GM03348 (cell line): Measurements from ENCODE around the gene ZBTB45.
"Not testable (repeated sequence)": the region's sequence is repeated elsewhere in the genome, so short reads cannot be mapped to it uniquely, and the experiment has no call there.

ENCODE experiments used
- DNase-seq: peaks from one replicate; pipeline ENCODE4 v3.0.0; 2012; ENCODE audit warnings: low spot score

ZBTB45 gene

DNA sequence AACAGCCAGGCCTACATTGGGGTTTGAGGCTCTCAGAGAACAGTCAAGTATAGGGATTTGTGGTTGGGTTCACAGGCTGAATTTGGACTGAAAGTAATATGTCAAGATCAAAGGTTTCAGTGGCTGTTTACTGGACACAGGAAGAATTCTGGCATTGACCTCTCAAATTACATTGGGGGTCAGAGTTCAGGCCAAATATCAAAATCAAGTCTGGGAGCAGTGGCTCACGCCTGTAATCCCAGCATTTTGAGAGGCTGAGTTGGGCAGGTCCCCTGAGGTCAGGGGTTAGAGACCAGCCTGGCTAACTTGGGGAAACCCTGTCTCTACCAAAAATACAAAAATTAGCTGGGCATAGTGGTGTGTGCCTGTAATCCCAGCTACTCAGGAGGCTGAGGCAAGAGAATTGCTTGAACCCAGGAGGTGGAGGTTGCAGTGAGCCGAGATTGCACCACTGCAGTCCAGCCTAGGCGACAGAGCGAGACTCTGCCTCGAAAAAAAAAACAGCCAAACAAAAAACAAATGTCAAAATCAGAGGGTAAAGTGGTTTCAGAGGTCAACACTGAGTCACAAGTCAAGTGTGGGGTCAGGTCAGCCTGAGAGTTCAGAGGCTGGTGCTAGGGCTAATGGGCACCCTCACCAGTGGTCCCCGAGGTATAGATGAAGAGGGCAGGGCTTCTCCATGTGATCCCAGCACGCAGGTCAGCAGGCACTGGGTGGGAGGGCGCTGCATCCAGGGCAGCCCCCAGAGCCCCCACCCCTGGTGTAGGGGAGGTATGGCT, 9.3 kb downstream of the ZBTB45 start:
- DNase-seq: no peak

DNA sequence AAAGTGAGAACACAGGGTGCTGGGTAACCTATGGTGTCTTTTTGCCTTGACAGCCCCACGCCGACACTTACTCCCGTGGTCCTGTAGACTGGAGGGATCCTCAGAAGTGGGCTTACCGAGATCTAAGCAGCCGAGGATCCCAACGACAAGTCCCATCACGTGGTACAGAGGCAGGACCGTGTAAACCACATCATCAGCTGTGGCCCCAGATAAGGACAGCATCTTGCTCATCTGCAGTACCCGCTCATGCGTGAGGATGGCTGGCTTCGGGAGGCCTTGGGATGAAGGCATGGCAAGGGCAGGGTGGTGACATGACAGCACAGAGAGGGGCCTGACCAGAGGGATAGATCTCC, 9.9 kb downstream of the ZBTB45 start:
- DNase-seq: no peak

DNA sequence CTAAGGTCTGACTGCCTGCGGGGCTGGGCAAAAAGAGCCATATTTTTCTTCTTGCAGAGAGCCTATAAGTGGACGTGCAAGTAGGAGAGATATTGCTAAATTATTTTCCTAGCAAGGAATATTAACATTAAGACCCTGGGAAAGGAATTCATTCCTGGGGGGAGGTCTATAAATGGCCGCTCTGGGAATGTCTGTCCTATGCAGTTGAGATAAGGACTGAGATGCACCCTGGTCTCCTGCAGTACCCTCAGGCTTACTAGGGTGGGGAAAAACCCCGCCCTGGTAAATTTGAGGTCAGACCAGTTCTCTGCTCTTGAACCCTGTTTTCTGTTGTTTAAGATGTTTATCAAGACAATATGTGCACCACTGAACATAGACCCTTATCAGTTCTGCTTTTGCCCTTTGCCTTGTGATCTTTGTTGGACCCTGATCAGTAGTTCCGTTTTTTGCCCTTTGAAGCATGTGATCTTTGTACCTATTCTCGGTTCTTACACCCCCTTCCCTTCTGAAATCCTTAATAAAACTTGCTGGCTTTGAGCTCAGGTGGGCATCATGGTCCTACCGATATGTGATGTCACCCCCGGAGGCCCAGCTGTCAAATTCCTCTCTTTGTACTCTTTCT, 11.9 kb downstream of the ZBTB45 start:
- not testable (repeated sequence) for DNase-seq

DNA sequence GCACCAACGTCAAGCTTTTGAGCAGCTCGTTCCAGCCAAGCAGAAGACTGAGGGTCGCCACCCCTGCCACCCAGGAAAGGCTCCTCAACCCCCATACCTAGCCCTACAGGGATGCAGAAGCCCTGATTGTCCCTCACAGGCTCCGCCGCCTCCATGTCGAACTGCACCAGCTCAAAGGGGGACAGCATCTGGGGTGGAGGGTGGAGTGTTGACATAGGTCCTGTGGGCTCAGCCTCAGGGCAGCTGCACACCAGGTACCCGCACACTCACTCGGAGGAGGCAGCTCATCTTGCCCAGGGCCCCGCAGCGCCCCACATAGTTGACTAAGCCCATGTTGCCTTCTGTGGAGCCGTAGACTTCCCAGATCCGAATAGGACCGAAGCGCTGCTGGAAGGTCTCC, 19.4 kb downstream of the ZBTB45 start:
- no peak for DNase-seq

DNA sequence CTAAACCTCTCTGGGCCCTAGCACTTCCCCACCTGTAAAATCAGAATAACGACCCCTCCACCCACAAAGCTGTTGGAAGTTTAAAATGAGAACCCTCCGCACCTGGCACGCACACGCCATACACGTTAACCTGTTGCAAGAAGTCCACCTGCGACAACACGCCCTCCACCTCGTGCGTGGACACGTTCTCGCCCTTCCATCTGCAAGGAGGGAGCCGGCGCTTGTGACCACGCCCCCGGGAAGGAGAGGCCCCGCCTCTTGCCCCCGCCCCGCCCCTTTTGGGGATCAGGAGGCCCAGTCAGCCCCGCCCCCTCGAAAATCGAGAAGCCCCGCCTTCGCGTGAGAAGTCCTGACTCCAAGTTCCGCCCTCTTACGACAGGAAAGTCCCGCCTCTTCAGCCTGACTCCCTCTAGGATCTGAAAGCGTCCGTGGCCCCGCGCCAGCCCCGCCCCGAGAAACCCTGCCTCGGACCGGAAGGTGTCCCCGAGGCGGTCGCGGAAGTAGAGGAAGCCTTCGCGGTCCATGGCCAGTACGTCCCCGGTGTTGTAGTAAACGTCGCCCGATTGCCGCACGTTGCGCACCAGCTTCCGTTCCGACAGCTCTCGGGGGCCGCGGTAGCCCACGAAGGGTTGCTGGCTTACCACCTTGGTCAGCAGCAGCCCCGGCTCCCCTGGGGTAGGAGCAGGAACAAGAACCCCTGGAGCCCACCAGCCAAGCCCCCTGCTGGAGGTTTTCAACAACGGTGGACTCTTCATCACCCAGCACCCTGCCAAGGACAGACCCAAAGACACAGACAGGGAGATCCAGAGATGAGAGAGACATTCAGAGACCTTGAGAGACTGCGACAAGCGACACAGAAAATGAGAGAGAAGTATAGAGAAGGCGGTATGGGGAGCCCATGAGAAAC, 20.3 kb downstream of the ZBTB45 start:
- peak; percentile 99 for DNase-seq

DNA sequence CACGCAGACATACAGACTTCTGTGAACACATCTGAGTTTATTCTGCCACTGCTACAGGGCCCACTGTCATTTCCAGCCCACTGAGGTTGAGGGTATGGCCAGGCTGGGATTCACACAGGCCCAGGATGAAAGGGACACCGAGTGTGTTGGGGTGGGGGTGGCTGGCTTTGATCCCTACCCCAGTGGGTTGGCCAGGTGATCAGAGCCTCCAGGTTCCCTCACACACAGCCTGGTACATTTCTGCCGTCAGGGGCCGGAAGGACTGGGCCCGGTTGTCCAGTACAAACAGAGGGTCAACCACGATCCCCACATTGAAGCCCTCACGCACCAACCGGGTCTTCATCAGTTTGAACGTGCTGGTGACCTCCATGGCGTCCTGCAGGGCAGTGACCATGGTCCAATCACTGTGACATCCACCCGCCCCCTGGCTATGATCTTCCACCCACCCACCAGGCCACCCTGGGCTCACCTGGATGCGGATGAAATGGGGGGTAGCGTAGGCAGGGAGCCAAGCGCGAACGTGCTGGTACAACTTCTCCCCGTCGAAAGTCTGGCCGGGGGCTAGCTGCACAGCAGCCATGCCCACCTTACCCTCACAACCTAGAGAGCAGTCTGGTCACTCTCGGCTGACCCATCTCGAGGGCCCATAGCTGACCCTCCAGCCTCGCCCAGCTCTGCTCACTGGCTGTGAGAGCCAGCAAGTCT, 21.1 kb downstream of the ZBTB45 start:
- DNase-seq: no peak

DNA sequence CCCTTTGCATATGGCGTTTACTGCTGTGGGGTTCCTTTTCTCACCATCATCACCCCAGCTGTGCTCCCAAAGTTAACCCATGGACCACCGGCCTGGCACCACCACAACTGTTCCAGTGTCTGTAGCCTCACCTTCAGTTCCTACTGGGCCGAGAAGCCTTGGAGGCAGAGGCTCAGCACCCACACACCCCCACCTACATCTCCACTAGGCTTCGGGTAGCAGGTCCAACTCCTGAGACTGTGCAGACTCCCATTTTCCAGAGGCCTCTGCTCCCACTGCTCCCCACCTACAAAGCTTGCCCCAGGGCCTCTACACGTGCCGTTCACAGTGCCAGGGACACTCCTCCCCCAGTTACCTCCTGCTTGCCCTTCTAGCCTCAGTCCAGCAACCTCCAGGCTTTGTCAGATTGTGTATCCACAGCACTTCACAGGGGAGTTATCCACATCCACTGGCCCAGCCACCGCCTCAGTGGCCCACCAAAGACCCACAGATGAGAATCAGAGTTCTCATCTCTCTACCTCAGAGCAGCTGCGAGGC, 21.9 kb downstream of the ZBTB45 start:
- DNase-seq: no peak

DNA sequence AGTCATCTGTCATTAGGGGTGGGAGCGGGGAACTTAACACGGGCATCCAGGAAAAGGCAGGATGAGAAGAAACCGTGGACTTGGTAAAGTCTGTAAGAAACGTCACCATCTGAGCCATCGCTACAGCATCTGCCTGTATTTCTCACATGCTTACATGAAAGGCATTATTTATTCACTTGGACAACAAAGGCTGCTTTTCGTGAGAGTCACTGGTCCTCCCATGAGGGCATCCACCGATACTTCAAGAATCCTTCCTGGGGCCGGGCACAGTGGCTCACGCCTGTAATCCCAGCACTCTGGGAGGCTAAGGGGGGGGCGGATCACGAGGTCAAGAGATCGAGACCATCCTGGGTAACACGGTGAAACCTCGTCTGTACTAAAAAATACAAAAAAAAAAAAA, 27.3 kb downstream of the ZBTB45 start:
- no peak for DNase-seq

DNA sequence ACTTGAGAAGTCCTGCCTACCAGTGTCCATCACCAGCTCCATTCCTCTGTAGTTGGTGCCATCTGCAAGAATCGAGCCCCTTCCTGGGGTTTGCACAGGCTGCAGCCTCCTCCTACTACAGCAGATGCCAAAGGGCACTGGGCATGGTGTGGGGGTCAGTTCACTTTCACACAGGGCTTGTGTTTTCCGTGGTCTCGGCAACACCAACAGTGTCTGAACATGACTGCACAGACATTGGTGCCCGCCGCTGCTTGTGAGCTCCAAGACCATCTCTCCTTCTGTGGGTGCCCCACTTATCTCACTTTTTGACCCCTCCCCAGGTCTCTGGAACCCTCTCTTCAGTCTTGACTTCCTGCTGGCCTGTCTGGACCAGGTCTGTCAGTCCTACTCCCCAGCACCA, 28.2 kb downstream of the ZBTB45 start:
- no peak for DNase-seq

DNA sequence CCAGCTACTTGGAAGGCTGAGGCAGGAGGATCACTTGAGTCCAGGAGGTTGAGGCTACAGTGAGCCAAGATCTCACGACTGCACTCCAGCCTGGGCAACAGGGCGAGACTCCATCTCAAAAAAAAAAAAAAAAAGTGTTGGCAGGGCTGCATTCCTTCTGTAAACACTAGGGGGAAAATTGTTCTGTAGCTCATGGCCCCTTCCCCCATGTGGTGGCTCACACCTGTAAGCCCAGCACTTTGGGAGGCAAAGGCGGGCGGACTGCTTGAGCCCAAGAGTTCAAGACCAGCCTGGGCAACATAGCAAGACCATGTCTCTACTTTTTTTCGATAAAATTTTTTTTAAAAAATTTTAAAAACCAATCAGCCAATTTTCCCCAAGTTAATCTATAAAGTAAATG, 35.3 kb downstream of the ZBTB45 start:
- DNase-seq: not testable (repeated sequence)

DNA sequence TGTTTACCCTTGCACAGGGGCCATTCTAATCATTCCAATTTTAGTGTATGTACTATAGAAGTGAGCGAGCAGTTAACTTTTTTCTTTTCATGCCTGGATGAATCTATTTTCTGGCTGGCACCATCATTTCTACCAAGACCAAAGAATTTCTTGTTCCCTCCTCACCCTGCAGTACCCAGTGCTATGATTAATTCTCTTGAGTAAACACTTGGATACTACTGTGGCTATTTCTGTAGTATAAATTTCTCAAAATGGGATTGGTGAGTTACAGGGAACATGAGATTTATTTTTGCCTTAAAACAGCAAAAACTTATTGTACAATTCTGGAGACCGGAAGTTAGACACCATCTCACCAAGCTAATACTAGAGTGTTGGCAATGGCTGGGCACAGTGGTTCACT, 35.8 kb downstream of the ZBTB45 start:
- no peak for DNase-seq

DNA sequence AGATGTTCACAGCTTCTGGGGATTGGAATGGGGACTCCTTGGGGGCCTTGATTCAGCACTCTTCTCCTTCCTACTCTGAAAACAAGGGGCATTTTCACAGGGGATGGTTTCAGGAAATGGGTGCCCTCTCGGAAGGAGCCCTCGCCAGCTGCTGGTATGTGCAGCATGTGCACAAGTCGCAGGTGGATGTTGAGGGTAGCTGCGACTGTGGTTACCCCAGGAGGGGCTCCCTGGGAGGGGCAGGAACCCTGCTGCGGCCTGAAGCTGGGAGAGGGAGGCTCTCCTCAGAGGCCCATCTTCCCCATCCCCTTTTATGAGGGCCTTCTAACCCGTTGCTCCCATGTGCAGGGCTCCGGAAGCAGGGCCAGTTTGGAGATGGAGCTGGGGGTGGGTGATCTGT, 37.2 kb downstream of the ZBTB45 start:
- no peak for DNase-seq

DNA sequence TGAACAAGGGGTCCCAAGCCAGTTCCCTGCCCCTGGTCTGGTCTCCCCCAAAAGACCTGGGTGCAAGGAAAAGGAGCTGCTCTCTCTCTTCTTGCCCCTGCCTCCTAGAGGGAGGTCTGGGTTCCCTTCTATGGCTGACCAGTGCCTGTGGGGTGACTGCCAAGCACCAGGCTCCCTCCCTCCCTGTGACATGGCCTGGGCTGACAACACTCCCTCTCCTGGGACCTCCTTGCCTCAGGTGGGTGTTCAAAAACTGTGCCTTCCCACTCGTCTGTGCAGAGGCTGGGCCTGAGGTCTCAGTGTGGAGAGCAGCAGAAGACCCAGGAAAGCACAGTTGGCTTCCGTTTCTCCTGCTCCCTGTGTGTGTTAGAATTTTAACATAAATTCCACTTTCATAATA, 38.8 kb downstream of the ZBTB45 start:
- DNase-seq: no peak

DNA sequence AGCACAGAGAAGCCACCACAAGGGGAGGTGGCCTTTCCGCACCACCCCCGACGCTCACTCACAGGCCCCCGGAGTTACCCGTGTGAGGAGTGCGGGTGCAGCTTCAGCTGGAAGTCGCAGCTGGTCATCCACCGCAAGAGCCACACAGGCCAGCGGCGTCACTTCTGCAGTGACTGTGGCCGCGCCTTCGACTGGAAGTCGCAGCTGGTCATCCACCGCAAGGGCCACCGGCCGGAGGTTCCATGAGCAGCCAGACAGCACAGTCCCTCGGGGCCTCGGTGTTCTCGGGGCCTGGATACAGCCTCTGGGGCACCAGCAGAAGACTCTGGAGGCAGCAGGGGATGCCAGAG, 39.2 kb downstream of the ZBTB45 start:
- DNase-seq: no peak

DNA sequence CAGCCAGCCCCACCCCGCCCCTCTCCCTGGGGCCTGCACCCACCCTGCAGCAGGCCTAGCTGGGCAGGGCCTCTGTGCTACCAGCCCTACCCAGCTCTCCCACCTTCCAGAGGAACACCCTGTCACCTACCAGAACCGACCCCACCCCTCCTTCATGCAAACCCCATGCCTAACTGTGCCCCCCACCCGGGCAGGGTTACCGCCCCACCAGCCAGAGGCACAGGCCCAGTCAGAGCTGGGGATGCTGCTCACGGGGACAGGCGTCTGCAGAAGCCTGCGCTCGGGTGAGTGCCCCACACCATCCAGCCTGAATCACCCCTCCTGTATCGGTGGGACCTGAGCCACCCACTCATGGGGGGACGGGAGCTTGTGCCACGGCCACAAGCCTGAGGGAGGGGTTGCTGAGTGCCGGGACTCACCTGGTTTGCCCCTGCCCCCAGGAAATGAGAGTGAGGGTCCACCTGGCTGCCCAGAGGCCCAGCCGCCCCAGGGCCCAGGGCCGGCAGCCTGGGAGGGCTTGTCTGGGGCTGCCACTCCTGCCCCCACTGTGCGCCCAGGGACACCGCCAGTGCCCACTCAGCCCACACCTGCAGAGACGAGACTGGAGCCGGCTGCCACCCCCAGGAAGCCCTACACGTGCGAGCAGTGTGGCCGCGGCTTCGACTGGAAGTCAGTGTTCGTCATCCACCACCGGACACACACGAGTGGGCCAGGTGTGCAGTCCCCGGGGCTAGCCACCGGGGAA, 39.7 kb downstream of the ZBTB45 start:
- no peak for DNase-seq

DNA sequence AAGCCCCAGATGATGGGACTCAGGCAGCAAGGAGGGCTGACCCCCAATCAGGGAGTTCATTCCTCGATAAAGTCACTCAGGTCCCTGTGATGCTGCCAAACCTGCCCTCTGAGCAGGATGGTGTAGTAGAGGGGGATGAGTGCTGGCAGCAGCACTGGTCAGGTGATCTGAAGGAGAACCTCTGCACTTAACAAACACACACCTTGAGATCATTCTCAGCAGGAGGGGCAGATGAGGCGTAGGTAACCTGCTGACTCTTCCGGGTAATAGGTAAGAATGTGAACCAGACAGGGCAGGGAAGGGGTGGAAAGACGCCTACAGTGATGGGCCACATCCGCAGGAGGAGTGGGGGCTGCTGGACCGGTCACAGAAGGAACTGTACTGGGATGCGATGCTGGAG, 40.3 kb downstream of the ZBTB45 start:
- no peak for DNase-seq

DNA sequence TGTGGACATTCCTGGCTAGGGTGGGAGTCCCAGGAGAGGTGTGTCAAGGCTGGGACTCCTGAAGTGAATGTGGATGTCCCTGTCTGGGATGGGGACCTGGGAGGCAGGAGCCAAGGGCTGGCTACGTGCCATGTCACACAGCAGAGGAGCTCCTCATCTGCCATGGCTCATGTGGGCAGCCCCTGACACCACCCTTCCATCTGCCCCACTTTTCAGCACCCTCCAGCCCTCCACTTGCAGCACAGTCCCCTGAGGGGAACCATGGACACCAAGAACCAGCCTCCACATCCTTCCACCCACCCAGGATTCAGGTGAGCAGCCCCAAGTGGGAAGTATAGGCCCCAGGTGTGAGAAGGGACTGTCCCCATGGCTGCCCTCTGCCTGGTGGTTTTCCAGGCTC, 41.7 kb downstream of the ZBTB45 start:
- DNase-seq: no peak

DNA sequence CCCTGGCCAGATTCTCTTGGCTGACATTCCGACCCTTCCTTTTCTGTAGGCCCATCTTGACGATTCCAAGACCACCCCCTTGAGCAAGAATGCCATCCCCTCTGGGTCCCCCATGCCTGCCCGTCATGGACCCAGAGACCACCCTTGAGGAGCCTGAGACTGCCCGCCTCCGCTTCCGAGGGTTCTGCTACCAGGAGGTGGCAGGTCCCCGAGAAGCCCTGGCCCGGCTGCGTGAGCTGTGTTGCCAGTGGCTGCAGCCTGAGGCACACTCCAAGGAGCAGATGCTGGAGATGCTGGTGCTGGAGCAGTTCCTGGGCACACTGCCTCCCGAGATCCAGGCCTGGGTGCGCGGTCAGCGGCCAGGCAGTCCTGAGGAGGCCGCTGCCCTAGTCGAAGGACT, 42.5 kb downstream of the ZBTB45 start:
- DNase-seq: no peak

DNA sequence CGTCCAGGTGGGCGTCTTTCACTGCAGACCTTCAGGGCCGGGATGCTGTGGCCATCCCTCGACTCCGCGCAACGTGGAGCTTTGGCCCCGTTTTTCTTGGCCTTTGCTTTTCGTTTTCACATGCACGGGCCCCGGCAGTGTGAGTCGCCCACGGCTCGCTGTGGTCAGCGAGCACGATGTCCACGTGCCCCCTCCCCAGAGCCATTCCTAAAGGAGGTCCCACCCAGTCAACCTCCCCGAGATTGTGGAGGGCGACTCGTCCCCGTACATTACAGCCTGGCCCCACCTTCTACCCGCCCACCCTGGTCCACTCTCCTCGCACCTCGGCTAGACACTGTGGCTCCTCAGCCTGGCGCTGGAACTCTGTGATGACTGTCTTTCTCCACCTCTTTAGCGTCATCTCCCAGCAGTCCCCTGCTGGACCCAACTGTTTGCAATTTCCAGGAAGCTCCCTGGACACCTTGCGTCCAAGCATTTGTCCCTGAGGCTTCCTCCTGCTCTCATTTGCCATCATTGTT, 43.1 kb downstream of the ZBTB45 start:
- peak; percentile 39 for DNase-seq

DNA sequence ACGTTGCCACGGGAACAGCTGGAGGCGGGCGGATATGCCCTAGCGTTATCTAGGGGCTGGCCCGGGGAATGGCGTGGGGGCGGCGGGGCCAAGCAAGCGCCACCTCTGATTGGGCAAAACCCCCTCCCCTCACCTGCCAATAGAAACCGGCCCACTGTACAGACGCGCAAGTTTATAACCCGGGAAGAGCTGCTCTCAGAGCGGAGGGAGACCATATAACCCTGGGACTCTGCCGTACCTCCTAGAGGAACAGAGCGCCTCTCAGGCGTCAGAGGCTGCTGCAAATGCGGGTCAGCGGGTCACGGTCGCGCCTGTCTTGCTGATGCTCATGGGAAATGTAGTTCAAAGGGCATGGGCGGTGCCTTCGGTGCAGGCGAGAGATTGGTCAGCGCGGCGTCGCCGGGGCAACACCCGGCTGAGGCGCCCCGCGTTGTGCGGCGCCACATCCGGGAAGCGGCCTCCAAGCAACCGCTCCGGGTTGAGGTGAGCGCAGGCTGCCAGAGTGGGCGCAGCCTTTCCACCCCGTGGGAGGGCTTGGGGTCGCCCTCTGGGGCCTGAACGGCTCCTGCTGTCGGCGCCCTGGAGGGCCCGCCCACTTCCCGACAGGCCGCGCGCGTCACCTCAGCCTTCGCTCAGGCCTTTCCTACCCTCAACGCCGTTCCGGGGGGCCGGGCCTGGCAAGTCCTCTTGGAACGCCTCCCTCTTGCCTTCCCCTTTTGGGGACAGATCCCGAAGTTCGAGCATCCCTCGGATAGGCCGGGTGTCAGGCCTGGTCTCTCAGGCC, 43.7 kb downstream of the ZBTB45 start, which contains the start of gene ZNF446:
Gene ZNF446 (plus strand): TSS at position 639 of the 784 bp plus-strand sequence. CDS start 867 bp downstream, outside the sequence.
- peak; percentile 97 for DNase-seq
